ENCODE data around the gene PTH2. TPM values are rescaled to one million over a fixed set of nuclear protein-coding genes. Genes with fewer than 3 reads are reported as not detected.

Gene PTH2
- total and polyA plus RNA-seq, 10 donors: not detected

DNA sequence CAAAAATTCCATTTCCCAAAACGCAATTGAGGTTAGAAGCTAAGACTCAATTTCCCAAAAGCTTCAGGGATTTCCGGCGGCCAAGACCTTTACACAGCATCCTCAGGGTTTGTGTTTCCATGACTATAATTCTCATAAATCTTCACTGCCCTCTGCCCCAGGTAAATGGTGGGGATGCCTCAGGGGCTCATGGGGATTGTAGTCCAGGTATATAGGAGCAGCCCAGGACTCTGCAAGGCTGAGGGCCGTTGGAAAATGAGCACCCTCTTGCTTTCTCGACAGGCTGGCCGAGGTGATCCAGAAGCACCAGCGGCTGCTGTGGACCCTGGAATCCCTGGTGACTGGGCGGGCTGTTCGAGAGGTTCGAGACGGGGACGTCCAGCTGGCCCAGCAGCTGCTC is 36.1 kb upstream of the PTH2 start:
- H3K36me3 ChIP-seq: peaks cover 0 to 74% (median 34%) of the 10 kb centered on the region in 6 donors
- no peaks in the 10 kb centered on the region for H3K9me3 ChIP-seq
- no peak for DNase-seq
- H3K4me1 ChIP-seq: peaks cover 6 to 56% (median 18%) of the 10 kb centered on the region in 6 donors
- intact Hi-C loops (cut with DNase I; ENCODE audit: low total_unique reads): no loop called here
- 77 to 96% (median 91%) methylated on average over 6 to 12 of the region's 12 CpGs for WGBS, 5 donors
- no peak overlapping the region for H3K4me3 ChIP-seq
- no peaks in the 10 kb centered on the region for H3K27me3 ChIP-seq (replicated peaks in 1 of 7)
- no peak for TF ChIP-seq POLR2AphosphoS5 (IDR thresholded peaks at IDR 0.05)
- TF ChIP-seq POLR2A (IDR thresholded peaks at IDR 0.05): no peak
- TF ChIP-seq, protein P1, sequence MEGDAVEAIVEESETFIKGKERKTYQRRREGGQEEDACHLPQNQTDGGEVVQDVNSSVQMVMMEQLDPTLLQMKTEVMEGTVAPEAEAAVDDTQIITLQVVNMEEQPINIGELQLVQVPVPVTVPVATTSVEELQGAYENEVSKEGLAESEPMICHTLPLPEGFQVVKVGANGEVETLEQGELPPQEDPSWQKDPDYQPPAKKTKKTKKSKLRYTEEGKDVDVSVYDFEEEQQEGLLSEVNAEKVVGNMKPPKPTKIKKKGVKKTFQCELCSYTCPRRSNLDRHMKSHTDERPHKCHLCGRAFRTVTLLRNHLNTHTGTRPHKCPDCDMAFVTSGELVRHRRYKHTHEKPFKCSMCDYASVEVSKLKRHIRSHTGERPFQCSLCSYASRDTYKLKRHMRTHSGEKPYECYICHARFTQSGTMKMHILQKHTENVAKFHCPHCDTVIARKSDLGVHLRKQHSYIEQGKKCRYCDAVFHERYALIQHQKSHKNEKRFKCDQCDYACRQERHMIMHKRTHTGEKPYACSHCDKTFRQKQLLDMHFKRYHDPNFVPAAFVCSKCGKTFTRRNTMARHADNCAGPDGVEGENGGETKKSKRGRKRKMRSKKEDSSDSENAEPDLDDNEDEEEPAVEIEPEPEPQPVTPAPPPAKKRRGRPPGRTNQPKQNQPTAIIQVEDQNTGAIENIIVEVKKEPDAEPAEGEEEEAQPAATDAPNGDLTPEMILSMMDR (IDR thresholded peaks at IDR 0.05 in 8 of 11, conservative IDR thresholded peaks at IDR 0.05 in 3 of 11): no peak
- peak overlapping the region in 1 of 8 donors; percentile 80 for H3K27ac ChIP-seq

DNA sequence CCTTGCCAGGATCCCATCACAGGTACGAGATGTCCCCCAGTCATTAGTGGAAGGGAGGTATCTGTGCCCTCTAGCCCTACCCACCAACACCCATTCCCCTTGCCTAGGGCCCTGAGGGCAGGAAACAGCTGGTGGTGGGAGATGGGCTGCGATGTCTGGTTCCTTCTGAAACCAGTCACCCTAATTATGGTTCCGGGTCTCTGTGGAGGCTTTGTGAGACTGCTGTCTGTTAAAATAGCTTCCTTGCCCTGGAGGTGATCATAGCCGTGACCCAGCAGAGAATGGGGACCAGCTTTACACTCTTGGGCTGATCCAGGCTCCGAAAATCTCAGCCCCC is 35.3 kb upstream of the PTH2 start:
- Histone ChIP-seq H3K27ac (peak overlapping the region; percentile 27 to 97 (median 72)), H3K36me3 (peaks cover 0 to 66% (median 27%) of the 10 kb centered on the region in 6 donors), H3K27me3 (replicated peaks in 1 of 7) (no peaks in the 10 kb centered on the region), H3K4me1 (peaks cover 12 to 57% (median 25%) of the 10 kb centered on the region in 6 donors), H3K4me3 (no peak overlapping the region), H3K9me3 (no peaks in the 10 kb centered on the region)
- WGBS, 5 donors: 61 to 78% (median 73%) methylated on average over 5 of the region's 5 CpGs
- no peak for DNase-seq
- intact Hi-C loops (cut with DNase I; ENCODE audit: low total_unique reads): no loop called here
- TF ChIP-seq, protein P1 (IDR thresholded peaks at IDR 0.05 in 8 of 11, conservative IDR thresholded peaks at IDR 0.05 in 3 of 11): no peak
- TF ChIP-seq POLR2AphosphoS5 (IDR thresholded peaks at IDR 0.05): no peak
- TF ChIP-seq POLR2A (IDR thresholded peaks at IDR 0.05): no peak

- Histone ChIP-seq H3K27ac (peak overlapping the region in 7 of 8 donors; percentile 2 to 97 (median 29)), H3K36me3 (peaks cover 0 to 52% (median 18%) of the 10 kb centered on the region in 6 donors), H3K4me3 (no peak overlapping the region), H3K27me3 (replicated peaks in 1 of 7) (no peaks in the 10 kb centered on the region), H3K9me3 (no peaks in the 10 kb centered on the region), H3K4me1 (peaks cover 12 to 70% (median 35%) of the 10 kb centered on the region in 6 donors)
- DNase-seq: no peak
- intact Hi-C loops (cut with DNase I; ENCODE audit: low total_unique reads): no loop called here
- TF ChIP-seq POLR2AphosphoS5 (IDR thresholded peaks at IDR 0.05) (no peak), POLR2A (IDR thresholded peaks at IDR 0.05) (no peak)
- TF ChIP-seq, protein P1 (IDR thresholded peaks at IDR 0.05 in 8 of 11, conservative IDR thresholded peaks at IDR 0.05 in 3 of 11): no peak
- 74 to 88% (median 86%) methylated on average over 5 of the region's 5 CpGs for whole genome bisulfite sequencing, 5 donors
These were observed 33.1 kb upstream of the PTH2 start for GRCh38 chr19:49456326-49456725.

- Histone ChIP-seq H3K27me3 (replicated peaks in 1 of 7) (no peaks in the 10 kb centered on the region), H3K36me3 (peaks cover 0 to 51% (median 17%) of the 10 kb centered on the region in 6 donors), H3K4me3 (no peak overlapping the region), H3K9me3 (no peaks in the 10 kb centered on the region), H3K27ac (peak overlapping the region in 7 of 8 donors; percentile 19 to 97 (median 32)), H3K4me1 (peaks cover 13 to 75% (median 36%) of the 10 kb centered on the region in 6 donors)
- DNase-seq: no peak
- intact Hi-C loops (cut with DNase I; ENCODE audit: low total_unique reads): no loop called here
- no peak for TF ChIP-seq POLR2A (IDR thresholded peaks at IDR 0.05)
- no peak for TF ChIP-seq POLR2AphosphoS5 (IDR thresholded peaks at IDR 0.05)
- TF ChIP-seq, protein P1 (IDR thresholded peaks at IDR 0.05 in 8 of 11, conservative IDR thresholded peaks at IDR 0.05 in 3 of 11): no peak
- 73 to 86% (median 83%) methylated on average over 5 of the region's 5 CpGs for WGBS, 5 donors
These were observed 32.5 kb upstream of the PTH2 start for GRCh38 chr19:49455773-49456172.
